Keratinocyte (primary cell): ENCODE measurements around the gene GARS1.

Experiments used
- CTCF ChIP-seq, 3 experiments: IDR thresholded peaks in 1 of 3; conservative IDR thresholded peaks in 1 of 3; optimal IDR thresholded peaks in 1 of 3; 2 replicates in 2 of 3; 3 replicates in 1 of 3; pipeline versions ENCODE3 to v1.5.1; 2011; ENCODE audit warnings: low read length in 3 of 3, mild to moderate bottlenecking in 3 of 3, moderate library complexity in 2 of 3, control low read depth in 1 of 3, inconsistent platforms in 1 of 3; ENCODE audit not compliant: insufficient read depth in 2 of 3; ENCODE audit errors: extremely low read depth in 1 of 3
- EZH2 ChIP-seq: IDR thresholded peaks from one replicate; pipeline ENCODE4 v1.6.1; 2012; ENCODE audit warnings: inconsistent platforms, mild to moderate bottlenecking, low read length, moderate library complexity

DNA sequence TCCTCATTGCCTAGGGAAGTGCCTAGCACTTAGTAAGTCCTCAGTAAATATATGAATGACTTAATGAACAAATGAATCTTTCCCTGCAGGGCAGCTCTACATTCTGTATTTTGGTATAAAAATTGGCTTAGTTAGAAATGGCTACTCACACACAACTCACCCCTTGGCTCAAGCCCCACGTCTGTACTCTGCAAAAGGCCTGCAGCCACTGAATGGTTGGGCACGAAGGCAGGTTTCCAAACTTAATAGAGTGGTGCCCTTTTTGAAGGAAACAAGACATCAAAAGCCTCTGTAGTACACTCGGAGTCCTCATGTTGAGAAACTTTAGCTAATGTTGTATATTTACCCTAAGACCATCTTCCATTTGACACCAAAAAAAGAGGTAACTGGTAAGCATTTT, 51.0 kb downstream of the GARS1 start:
- TF ChIP-seq CTCF (optimal IDR thresholded peaks at IDR 0.05 in 1 of 3, IDR thresholded peaks at IDR 0.05 in 1 of 3, conservative IDR thresholded peaks at IDR 0.05 in 1 of 3; ENCODE audit: extremely low read depth in 1 of 3, insufficient read depth in 2 of 3, low read length in 3 of 3): no peak
- no peak for TF ChIP-seq EZH2
